Measurements from ENCODE around the gene MBTPS1. TPM values are rescaled to one million over a fixed set of nuclear protein-coding genes. Genes with fewer than 3 reads are reported as not detected.
A peak's percentile ranks its signal among the peaks of the same experiment; 100 is the strongest.

Gene MBTPS1
- total and polyA plus RNA-seq, 2 experiments from 2014 or later, result 18.1 to 49.3 TPM

- no peak overlapping the region for H3K4me3 Mint-ChIP-seq
- H3K27me3 Mint-ChIP-seq (ENCODE audit: insufficient read depth, low read depth, poor library complexity), result peaks cover 23% of the 10 kb centered on the region
- no peak overlapping the region for H3K27ac ChIP-seq (ENCODE audit: low read depth)
- H3K9me2 ChIP-seq (ENCODE audit: insufficient read depth), result no peaks in the 10 kb centered on the region
- no peaks in the 10 kb centered on the region for H3K79me2 ChIP-seq (replicated peaks; ENCODE audit: insufficient read depth)
- no peak overlapping the region for H2AFZ ChIP-seq
- ATAC-seq (no peak), DNase-seq (ENCODE audit: low spot score) (no peak)
- H3F3A ChIP-seq (replicated peaks; ENCODE audit: low read depth), result no peaks in the 10 kb centered on the region
- H3K36me3 ChIP-seq (ENCODE audit: insufficient read depth), result no peaks in the 10 kb centered on the region
- no peaks in the 10 kb centered on the region; the same call in 1 of the 3 replicates for H3K9me3 Mint-ChIP-seq
- H3K4me1 Mint-ChIP-seq, result peaks cover 22% of the 10 kb centered on the region
- no peak overlapping the region for H3K4me2 ChIP-seq
- H3K4me3 ChIP-seq, result no peak overlapping the region
- H3K4me1 ChIP-seq (ENCODE audit: insufficient read depth), result peaks cover 7% of the 10 kb centered on the region; the same call in 1 of the 2 replicates
- no peaks in the 10 kb centered on the region for H3K27me3 ChIP-seq (ENCODE audit: insufficient read depth)
- H4K20me1 ChIP-seq (replicated peaks; ENCODE audit: insufficient read depth), result no peaks in the 10 kb centered on the region
- TF ChIP-seq JUNB (IDR thresholded peaks at IDR 0.05; ENCODE audit: unreplicated experiment) (no peak), NANOG (IDR thresholded peaks at IDR 0.05; ENCODE audit: borderline replicate concordance) (no peak)
- TF ChIP-seq, protein P1, sequence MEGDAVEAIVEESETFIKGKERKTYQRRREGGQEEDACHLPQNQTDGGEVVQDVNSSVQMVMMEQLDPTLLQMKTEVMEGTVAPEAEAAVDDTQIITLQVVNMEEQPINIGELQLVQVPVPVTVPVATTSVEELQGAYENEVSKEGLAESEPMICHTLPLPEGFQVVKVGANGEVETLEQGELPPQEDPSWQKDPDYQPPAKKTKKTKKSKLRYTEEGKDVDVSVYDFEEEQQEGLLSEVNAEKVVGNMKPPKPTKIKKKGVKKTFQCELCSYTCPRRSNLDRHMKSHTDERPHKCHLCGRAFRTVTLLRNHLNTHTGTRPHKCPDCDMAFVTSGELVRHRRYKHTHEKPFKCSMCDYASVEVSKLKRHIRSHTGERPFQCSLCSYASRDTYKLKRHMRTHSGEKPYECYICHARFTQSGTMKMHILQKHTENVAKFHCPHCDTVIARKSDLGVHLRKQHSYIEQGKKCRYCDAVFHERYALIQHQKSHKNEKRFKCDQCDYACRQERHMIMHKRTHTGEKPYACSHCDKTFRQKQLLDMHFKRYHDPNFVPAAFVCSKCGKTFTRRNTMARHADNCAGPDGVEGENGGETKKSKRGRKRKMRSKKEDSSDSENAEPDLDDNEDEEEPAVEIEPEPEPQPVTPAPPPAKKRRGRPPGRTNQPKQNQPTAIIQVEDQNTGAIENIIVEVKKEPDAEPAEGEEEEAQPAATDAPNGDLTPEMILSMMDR (conservative IDR thresholded peaks at IDR 0.05; ENCODE audit: low read depth in 2 of 2), result no peak
- H3K36me3 Mint-ChIP-seq (ENCODE audit: low read depth), result no peaks in the 10 kb centered on the region; the same call in 2 of the 3 replicates
- no peak overlapping the region for H3K27ac Mint-ChIP-seq
These were observed 71.5 kb downstream of the MBTPS1 start for GRCh38 chr16:84045001-84045817.

- no peak overlapping the region for H3K4me2 ChIP-seq
- H3F3A ChIP-seq (replicated peaks; ENCODE audit: low read depth), result no peaks in the 10 kb centered on the region
- TF ChIP-seq EZH2 (IDR thresholded peaks at IDR 0.05; ENCODE audit: low read depth, unreplicated experiment), result no peak
- TF ChIP-seq, protein P1 (conservative IDR thresholded peaks at IDR 0.05; ENCODE audit: low read depth in 2 of 2), result peak; percentile 60 to 77
- TF ChIP-seq, protein P2, sequence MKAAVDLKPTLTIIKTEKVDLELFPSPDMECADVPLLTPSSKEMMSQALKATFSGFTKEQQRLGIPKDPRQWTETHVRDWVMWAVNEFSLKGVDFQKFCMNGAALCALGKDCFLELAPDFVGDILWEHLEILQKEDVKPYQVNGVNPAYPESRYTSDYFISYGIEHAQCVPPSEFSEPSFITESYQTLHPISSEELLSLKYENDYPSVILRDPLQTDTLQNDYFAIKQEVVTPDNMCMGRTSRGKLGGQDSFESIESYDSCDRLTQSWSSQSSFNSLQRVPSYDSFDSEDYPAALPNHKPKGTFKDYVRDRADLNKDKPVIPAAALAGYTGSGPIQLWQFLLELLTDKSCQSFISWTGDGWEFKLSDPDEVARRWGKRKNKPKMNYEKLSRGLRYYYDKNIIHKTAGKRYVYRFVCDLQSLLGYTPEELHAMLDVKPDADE (IDR thresholded peaks at IDR 0.05), result no peak
- no peak for TF ChIP-seq ZNF462 (CRISPR knock-in tag; IDR thresholded peaks at IDR 0.05)
- no peak for TF ChIP-seq STAT1 (IDR thresholded peaks at IDR 0.05; ENCODE audit: unreplicated experiment)
- TF ChIP-seq EZH2phosphoT487 (IDR thresholded peaks at IDR 0.05; ENCODE audit: unreplicated experiment), result no peak
- no peak for TF ChIP-seq NANOG (IDR thresholded peaks at IDR 0.05; ENCODE audit: borderline replicate concordance)
- H3K4me3 Mint-ChIP-seq, result no peak overlapping the region; the same call in 2 of the 3 replicates
- no peaks in the 10 kb centered on the region for H4K20me1 ChIP-seq (replicated peaks; ENCODE audit: insufficient read depth)
- peaks cover 7% of the 10 kb centered on the region; the same call in 1 of the 2 replicates for H3K4me1 ChIP-seq (ENCODE audit: insufficient read depth)
- no peaks in the 10 kb centered on the region for H3K9me2 ChIP-seq (ENCODE audit: insufficient read depth)
- H3K27me3 Mint-ChIP-seq (ENCODE audit: insufficient read depth, low read depth, poor library complexity), result peaks cover 19% of the 10 kb centered on the region
- DNase-seq (ENCODE audit: low spot score) (peak; percentile 72), ATAC-seq (peak; percentile 59)
- no peaks in the 10 kb centered on the region for H3K36me3 Mint-ChIP-seq (ENCODE audit: low read depth)
- H3K27ac ChIP-seq (ENCODE audit: low read depth), result no peak overlapping the region
- no peaks in the 10 kb centered on the region for H3K36me3 ChIP-seq (ENCODE audit: insufficient read depth)
- no peak overlapping the region for H2AFZ ChIP-seq
- H3K4me3 ChIP-seq, result no peak overlapping the region
- no peak overlapping the region for H3K27ac Mint-ChIP-seq
- H3K27me3 ChIP-seq (ENCODE audit: insufficient read depth), result no peaks in the 10 kb centered on the region
- H3K4me1 Mint-ChIP-seq, result peaks cover 22% of the 10 kb centered on the region
- no peaks in the 10 kb centered on the region for H3K79me2 ChIP-seq (replicated peaks; ENCODE audit: insufficient read depth)
- H3K9me3 Mint-ChIP-seq, result no peaks in the 10 kb centered on the region; the same call in 2 of the 3 replicates
These were observed 72.6 kb downstream of the MBTPS1 start for GRCh38 chr16:84044118-84044488.

Data from GM23338 (cell line).